ENCODE data around the gene MYH11.

GRCh38 chr16:15888072-15888976 is 31.5 kb upstream of the MYH11 start, which contains the start of gene CEP20:
- no peak for TF ChIP-seq CTCF (conservative IDR thresholded peaks at IDR 0.05; ENCODE audit: low read depth, low read length)
- no peak for TF ChIP-seq EZH2 (IDR thresholded peaks at IDR 0.05; ENCODE audit: borderline replicate concordance, low read depth, low read length, poor library complexity, severe bottlenecking)

Data from A673 (cell line).